GM12864 (cell line): ENCODE measurements around the gene CYFIP2.

Experiments used
- DNase-seq: peaks from one replicate; pipeline ENCODE4 v3.0.0-alpha.2; 2011; ENCODE audit warnings: low read depth
- H3K4me3 ChIP-seq: 2 replicates; pipeline ENCODE4 v1.5.1; 2011; ENCODE audit warnings: mild to moderate bottlenecking, low read depth, low read length, control low read depth
- CTCF ChIP-seq: IDR thresholded peaks from 2 replicates; pipeline ENCODE4 v1.5.1; 2011; ENCODE audit warnings: low read depth, mild to moderate bottlenecking, moderate library complexity, low read length, control low read depth, inconsistent platforms; ENCODE audit errors: missing control alignments

The CYFIP2 gene

GRCh38 chr5:157245476-157245875 is 20.4 kb upstream of the CYFIP2 start:
- H3K4me3 ChIP-seq: no peak overlapping the region
- DNase-seq: no peak
- TF ChIP-seq CTCF: no peak

GRCh38 chr5:157245886-157246285 is 20.0 kb upstream of the CYFIP2 start:
- no peak for TF ChIP-seq CTCF
- DNase-seq: no peak
- H3K4me3 ChIP-seq: no peak overlapping the region

GRCh38 chr5:157247267-157247666 is 18.7 kb upstream of the CYFIP2 start:
- TF ChIP-seq CTCF: no peak
- no peak for DNase-seq
- no peak overlapping the region for H3K4me3 ChIP-seq

GRCh38 chr5:157248821-157249470 is 17.0 kb upstream of the CYFIP2 start:
- no peak for TF ChIP-seq CTCF
- no peak for DNase-seq
- no peak overlapping the region for H3K4me3 ChIP-seq

- TF ChIP-seq CTCF: no peak
- DNase-seq: no peak
- peak overlapping the region; percentile 34 for H3K4me3 ChIP-seq
These were observed 13.0 kb upstream of the CYFIP2 start for GRCh38 chr5:157252711-157253465.

- peak overlapping the region; percentile 34; the same call in 1 of the 2 replicates for H3K4me3 ChIP-seq
- no peak for DNase-seq
- peak; percentile 89 for TF ChIP-seq CTCF
These were observed 12.4 kb upstream of the CYFIP2 start for GRCh38 chr5:157253547-157253946.

- no peak overlapping the region for H3K4me3 ChIP-seq
- TF ChIP-seq CTCF: no peak
These were observed 7.5 kb upstream of the CYFIP2 start for GRCh38 chr5:157258450-157258849.

More at GRCh38 chr5:157258450-157258849, 7.5 kb upstream of the CYFIP2 start:
- DNase-seq: no peak
